HepG2 (cell line): ENCODE measurements around the gene KLF3. TPM values are rescaled to one million over a fixed set of nuclear protein-coding genes. Genes with fewer than 3 reads are reported as not detected.

Experiments used
- AGO2 ChIP-seq: fragments of 200-400 bp; formaldehyde crosslinking; optimal IDR thresholded peaks from 2 replicates; pipeline ENCODE3; 2017; ENCODE audit warnings: mild to moderate bottlenecking, low read depth, low read length, moderate library complexity
- AHDC1 ChIP-seq: sonication (generic); formaldehyde crosslinking; IDR thresholded peaks from 2 replicates; pipeline ENCODE4 v1.5.1; 2020; ENCODE audit warnings: mild to moderate bottlenecking, missing genetic modification reagents, borderline replicate concordance
- BCL6 ChIP-seq: IDR thresholded peaks from 2 replicates; pipeline ENCODE4 v1.6.1; 2016; ENCODE audit warnings: missing genetic modification reagents, missing compliant biosample characterization
- HNRNPH1 ChIP-seq: fragments of 200-400 bp; formaldehyde crosslinking; optimal IDR thresholded peaks from 2 replicates; pipeline ENCODE3; 2017; ENCODE audit warnings: mild to moderate bottlenecking, low read depth, low read length
- HOXA5 ChIP-seq: sonication (generic); formaldehyde crosslinking; IDR thresholded peaks from 2 replicates; pipeline ENCODE4 v1.4.0; 2020; ENCODE audit warnings: missing genetic modification reagents
- HOXA9 ChIP-seq: sonication (generic); formaldehyde crosslinking; IDR thresholded peaks from 2 replicates; pipeline ENCODE4 v1.8.1; 2022; ENCODE audit warnings: missing genetic modification reagents, mild to moderate bottlenecking, moderate library complexity, borderline replicate concordance
- KMT2A ChIP-seq: sonication (generic); formaldehyde crosslinking; IDR thresholded peaks from 2 replicates; pipeline ENCODE4 v1.4.0; 2020; ENCODE audit warnings: missing genetic modification reagents
- POGK ChIP-seq: sonication (generic); formaldehyde crosslinking; conservative IDR thresholded peaks from 2 replicates; pipeline ENCODE4 v1.8.0; 2022; ENCODE audit warnings: mild to moderate bottlenecking, moderate library complexity, missing genetic modification reagents
- STAG1 ChIP-seq: sonication (generic); formaldehyde crosslinking; IDR thresholded peaks from 2 replicates; pipeline ENCODE4 v1.4.0; 2020; ENCODE audit warnings: missing genetic modification reagents
- ZBTB25 ChIP-seq: IDR thresholded peaks from 2 replicates; pipeline ENCODE4 v1.6.1; 2018; ENCODE audit warnings: missing genetic modification reagents
- ZFP1 ChIP-seq: IDR thresholded peaks from 2 replicates; pipeline ENCODE4 v1.6.1; 2016
- ZFY ChIP-seq: sonication (generic); formaldehyde crosslinking; IDR thresholded peaks from 2 replicates; pipeline ENCODE4 v1.4.0; 2020; ENCODE audit warnings: missing genetic modification reagents
- polyA plus RNA-seq, 8 experiments: library from polyadenylated mRNA; depleted of rRNA in 3 of 8; stranded (reverse) in 7 of 8; unstranded in 1 of 8; fragments of >200 nt; fragmentation: Illumina TruSeq in 4 of 8; extraction: Trizol in 4 of 8; gene quantifications; 2 replicates each; pipeline versions ENCODE4 v1.2.1 to v1.2.3, GENCODE V29; 2011 to 2016; ENCODE audit warnings: low read depth in 4 of 8, missing spikeins in 1 of 8, mixed read lengths in 1 of 8; ENCODE audit not compliant: insufficient read depth in 1 of 8
- total RNA-seq, 5 experiments: library from RNA; depleted of rRNA; stranded (reverse); fragments of >200 nt; fragmentation: Illumina TruSeq; extraction: Trizol; gene quantifications; 2 replicates each; pipeline ENCODE4 v1.2.3, GENCODE V29; 2016; ENCODE audit warnings: low read depth in 1 of 5
- TF ChIP-seq, protein P1 (sequence below): sonication (generic); formaldehyde crosslinking; IDR thresholded peaks from 2 replicates; pipeline ENCODE4 v1.5.0; 2020; ENCODE audit warnings: mild to moderate bottlenecking, missing genetic modification reagents, moderate library complexity
- TF ChIP-seq, protein P2 (sequence below): IDR thresholded peaks from 2 replicates; pipeline ENCODE4 v1.6.1; 2012; ENCODE audit warnings: low read depth, low read length, improper control_type of control experiment

The KLF3 gene
- total and polyA plus RNA-seq, 2 of the 13 experiments (the other 11 are each of a cell fraction or from before 2014, with no cell fraction given), result 29.1 to 37.8 TPM

DNA sequence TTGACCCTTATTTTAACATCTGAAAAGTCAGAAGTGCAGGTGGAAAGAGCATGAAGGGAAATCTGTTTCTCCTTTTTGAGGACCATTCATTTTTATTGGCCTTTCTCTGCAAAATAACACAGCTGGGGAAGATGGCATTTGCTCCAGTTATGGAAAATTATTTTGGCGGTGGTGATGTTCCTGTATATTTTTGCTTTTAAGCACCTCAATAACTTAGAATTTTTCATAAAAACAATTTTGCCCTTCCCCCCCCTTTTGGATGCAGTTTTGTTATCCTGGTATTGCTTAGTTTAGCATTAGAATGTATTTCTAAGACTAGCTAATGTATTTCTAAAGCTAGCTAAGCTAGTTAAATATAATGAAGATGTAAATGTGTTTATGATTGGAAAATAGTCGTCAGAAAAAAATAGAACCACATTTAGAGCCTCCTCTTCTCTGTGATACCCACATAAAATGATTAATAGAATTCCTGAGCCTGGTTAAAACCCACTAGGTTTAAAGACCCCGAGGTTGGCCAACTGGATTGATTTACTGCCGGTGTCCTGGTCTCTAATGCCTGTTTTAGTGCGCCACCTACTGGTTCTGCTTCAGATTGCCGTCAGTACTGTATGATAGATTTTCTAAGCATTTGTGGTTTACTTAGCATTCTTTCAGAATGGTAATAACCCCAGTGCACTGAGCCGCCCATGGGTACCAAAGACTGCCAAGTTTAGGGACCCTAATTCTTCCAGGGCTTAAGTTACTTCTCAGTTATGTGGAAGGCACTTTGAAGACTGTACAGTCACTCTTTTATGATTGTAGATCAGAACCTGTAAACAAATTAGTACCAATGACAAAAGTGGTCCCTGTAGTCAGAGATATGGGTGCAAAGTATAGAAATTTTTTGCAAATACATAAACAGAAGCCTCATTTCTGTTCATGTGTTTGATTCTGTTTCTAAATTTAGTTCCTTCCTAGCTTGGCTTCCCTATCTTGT is 11.4 kb downstream of the KLF3 start (continued):
- TF ChIP-seq AHDC1 (no peak), AGO2 (peak; percentile 24), ZFP1 (CRISPR knock-in tag) (no peak), ZBTB25 (no peak), HOXA5 (CRISPR knock-in tag) (0 out of 2 replicates have a peak, but pooled peaks have one; percentile 15), BCL6 (0 out of 2 replicates have a peak, but pooled peaks have one; percentile 24), STAG1 (peak; percentile 90), POGK (CRISPR knock-in tag) (0 out of 2 replicates have a peak, but pooled peaks have one; percentile 11), HOXA9 (CRISPR knock-in tag) (peak; percentile 86; the same call in 1 of the 2 replicates), ZFY (CRISPR knock-in tag) (no peak), HNRNPH1 (no peak), KMT2A (CRISPR knock-in tag) (no peak)
- TF ChIP-seq, protein P1, sequence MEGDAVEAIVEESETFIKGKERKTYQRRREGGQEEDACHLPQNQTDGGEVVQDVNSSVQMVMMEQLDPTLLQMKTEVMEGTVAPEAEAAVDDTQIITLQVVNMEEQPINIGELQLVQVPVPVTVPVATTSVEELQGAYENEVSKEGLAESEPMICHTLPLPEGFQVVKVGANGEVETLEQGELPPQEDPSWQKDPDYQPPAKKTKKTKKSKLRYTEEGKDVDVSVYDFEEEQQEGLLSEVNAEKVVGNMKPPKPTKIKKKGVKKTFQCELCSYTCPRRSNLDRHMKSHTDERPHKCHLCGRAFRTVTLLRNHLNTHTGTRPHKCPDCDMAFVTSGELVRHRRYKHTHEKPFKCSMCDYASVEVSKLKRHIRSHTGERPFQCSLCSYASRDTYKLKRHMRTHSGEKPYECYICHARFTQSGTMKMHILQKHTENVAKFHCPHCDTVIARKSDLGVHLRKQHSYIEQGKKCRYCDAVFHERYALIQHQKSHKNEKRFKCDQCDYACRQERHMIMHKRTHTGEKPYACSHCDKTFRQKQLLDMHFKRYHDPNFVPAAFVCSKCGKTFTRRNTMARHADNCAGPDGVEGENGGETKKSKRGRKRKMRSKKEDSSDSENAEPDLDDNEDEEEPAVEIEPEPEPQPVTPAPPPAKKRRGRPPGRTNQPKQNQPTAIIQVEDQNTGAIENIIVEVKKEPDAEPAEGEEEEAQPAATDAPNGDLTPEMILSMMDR (CRISPR knock-in tag), result peak; percentile 87
- TF ChIP-seq, protein P2, sequence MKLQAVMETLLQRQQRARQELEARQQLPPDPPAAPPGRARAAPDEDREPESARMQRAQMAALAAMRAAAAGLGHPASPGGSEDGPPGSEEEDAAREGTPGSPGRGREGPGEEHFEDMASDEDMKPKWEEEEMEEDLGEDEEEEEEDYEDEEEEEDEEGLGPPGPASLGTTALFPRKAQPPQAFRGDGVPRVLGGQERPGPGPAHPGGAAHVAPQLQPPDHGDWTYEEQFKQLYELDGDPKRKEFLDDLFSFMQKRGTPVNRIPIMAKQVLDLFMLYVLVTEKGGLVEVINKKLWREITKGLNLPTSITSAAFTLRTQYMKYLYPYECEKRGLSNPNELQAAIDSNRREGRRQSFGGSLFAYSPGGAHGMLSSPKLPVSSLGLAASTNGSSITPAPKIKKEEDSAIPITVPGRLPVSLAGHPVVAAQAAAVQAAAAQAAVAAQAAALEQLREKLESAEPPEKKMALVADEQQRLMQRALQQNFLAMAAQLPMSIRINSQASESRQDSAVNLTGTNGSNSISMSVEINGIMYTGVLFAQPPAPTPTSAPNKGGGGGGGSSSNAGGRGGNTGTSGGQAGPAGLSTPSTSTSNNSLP, result peak; percentile 77
